ENCODE results near the gene SLC26A8. TPM values are rescaled to one million over a fixed set of nuclear protein-coding genes. Genes with fewer than 3 reads are reported as not detected.

The SLC26A8 gene, protein sequence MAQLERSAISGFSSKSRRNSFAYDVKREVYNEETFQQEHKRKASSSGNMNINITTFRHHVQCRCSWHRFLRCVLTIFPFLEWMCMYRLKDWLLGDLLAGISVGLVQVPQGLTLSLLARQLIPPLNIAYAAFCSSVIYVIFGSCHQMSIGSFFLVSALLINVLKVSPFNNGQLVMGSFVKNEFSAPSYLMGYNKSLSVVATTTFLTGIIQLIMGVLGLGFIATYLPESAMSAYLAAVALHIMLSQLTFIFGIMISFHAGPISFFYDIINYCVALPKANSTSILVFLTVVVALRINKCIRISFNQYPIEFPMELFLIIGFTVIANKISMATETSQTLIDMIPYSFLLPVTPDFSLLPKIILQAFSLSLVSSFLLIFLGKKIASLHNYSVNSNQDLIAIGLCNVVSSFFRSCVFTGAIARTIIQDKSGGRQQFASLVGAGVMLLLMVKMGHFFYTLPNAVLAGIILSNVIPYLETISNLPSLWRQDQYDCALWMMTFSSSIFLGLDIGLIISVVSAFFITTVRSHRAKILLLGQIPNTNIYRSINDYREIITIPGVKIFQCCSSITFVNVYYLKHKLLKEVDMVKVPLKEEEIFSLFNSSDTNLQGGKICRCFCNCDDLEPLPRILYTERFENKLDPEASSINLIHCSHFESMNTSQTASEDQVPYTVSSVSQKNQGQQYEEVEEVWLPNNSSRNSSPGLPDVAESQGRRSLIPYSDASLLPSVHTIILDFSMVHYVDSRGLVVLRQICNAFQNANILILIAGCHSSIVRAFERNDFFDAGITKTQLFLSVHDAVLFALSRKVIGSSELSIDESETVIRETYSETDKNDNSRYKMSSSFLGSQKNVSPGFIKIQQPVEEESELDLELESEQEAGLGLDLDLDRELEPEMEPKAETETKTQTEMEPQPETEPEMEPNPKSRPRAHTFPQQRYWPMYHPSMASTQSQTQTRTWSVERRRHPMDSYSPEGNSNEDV
- polyA plus RNA-seq (not detected in 2 replicates), polyA minus RNA-seq (not detected in 2 replicates)

- TF ChIP-seq TAF1 (IDR thresholded peaks at IDR 0.05; ENCODE audit: low read depth) = no peak
- TF ChIP-seq EP300 (conservative IDR thresholded peaks at IDR 0.05; ENCODE audit: poor library complexity, severe bottlenecking) = no peak
- no peak for TF ChIP-seq REST (IDR thresholded peaks at IDR 0.05; ENCODE audit: borderline replicate concordance)
- TF ChIP-seq MXI1 (conservative IDR thresholded peaks at IDR 0.05; ENCODE audit: poor library complexity, severe bottlenecking) = no peak
- no peak for TF ChIP-seq SMC3 (conservative IDR thresholded peaks at IDR 0.05; ENCODE audit: poor library complexity)
- TF ChIP-seq EZH2 (IDR thresholded peaks at IDR 0.05; ENCODE audit: borderline replicate concordance, insufficient read depth, low read length, poor library complexity, severe bottlenecking) = no peak
- TF ChIP-seq POLR2AphosphoS5 (IDR thresholded peaks at IDR 0.05) = no peak
- no peak for TF ChIP-seq RAD21 (conservative IDR thresholded peaks at IDR 0.05)
- H3K79me2 ChIP-seq (replicated peaks; ENCODE audit: insufficient read depth, low read length) = peaks cover 6% of the 10 kb centered on the region
- no peaks in the 10 kb centered on the region for H4K20me1 ChIP-seq (ENCODE audit: insufficient read depth)
- no peaks in the 10 kb centered on the region for H3K9me3 ChIP-seq (ENCODE audit: low read length)
- no peaks in the 10 kb centered on the region for H3K36me3 ChIP-seq (ENCODE audit: insufficient read depth, low read length)
- H3F3A ChIP-seq (ENCODE audit: insufficient read depth, low read length, poor library complexity, severe bottlenecking) = no peaks in the 10 kb centered on the region
- H3K9me2 ChIP-seq (ENCODE audit: insufficient read depth, low read length) = no peaks in the 10 kb centered on the region
- no peak within 1 kb of the TSS for H3K4me3 ChIP-seq (ENCODE audit: low read length)
- no peak within 1 kb of the TSS for H3K9ac ChIP-seq (ENCODE audit: low read length)
- H3K27ac ChIP-seq (ENCODE audit: low read length) = no peak within 1 kb of the TSS
- peak within 1 kb of the TSS; percentile 14 for H2AFZ ChIP-seq (ENCODE audit: low read depth, low read length)
- no peaks in the 10 kb centered on the region for H3K27me3 ChIP-seq (ENCODE audit: insufficient read depth, low read depth, low read length)
- H3K4me2 ChIP-seq (ENCODE audit: low read length) = no peak within 1 kb of the TSS
These were observed at the start of gene SLC26A8 for GRCh38 chr6:36023996-36024795. TSS of gene SLC26A8 (minus strand) at chr6:36024641. CDS start at chr6:36019707, 4,934 bp downstream.

DNA sequence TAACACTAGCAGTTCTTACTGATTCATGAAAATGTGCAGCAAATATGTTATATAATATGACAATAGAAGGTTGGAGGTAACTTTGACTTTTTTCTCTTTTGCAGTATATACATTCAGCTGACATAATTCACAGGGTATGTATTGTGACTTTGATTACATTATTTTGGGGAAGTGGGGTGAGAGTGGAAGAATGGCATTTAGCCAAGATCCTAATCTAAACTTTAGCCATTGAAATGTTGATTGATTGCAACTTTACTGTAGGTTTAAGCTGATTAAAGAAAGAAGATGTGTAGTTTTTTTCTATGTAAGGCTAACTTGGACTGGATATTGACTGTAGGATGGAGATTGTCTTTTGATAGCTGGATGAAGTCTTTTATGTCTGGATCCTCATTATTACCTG lies 49.1 kb upstream of the SLC26A8 start:
- no peak overlapping the region for H2AFZ ChIP-seq (ENCODE audit: low read depth, low read length)
- no peak overlapping the region for H3K4me3 ChIP-seq (ENCODE audit: low read length)
- peaks cover 5% of the 10 kb centered on the region for H3K36me3 ChIP-seq (ENCODE audit: insufficient read depth, low read length)
- no peak overlapping the region for H3K4me2 ChIP-seq (ENCODE audit: low read length)
- peaks cover 3% of the 10 kb centered on the region for H4K20me1 ChIP-seq (ENCODE audit: insufficient read depth)
- H3K9me2 ChIP-seq (ENCODE audit: insufficient read depth, low read length) = no peaks in the 10 kb centered on the region
- no peaks in the 10 kb centered on the region for H3K9me3 ChIP-seq (ENCODE audit: low read length)
- TF ChIP-seq EP300 (conservative IDR thresholded peaks at IDR 0.05; ENCODE audit: poor library complexity, severe bottlenecking) (no peak), MXI1 (conservative IDR thresholded peaks at IDR 0.05; ENCODE audit: poor library complexity, severe bottlenecking) (no peak)
- no peaks in the 10 kb centered on the region for H3K27me3 ChIP-seq (ENCODE audit: insufficient read depth, low read depth, low read length)
- no peaks in the 10 kb centered on the region for H3K79me2 ChIP-seq (replicated peaks; ENCODE audit: insufficient read depth, low read length)
- no peaks in the 10 kb centered on the region for H3F3A ChIP-seq (ENCODE audit: insufficient read depth, low read length, poor library complexity, severe bottlenecking)
- no peak overlapping the region for H3K27ac ChIP-seq (ENCODE audit: low read length)
- no peak overlapping the region for H3K9ac ChIP-seq (ENCODE audit: low read length)
